GM12801 (cell line): Measurements from ENCODE around the gene ADCY6.

Experiments
- CTCF ChIP-seq: IDR thresholded peaks from one replicate; pipeline ENCODE4 v1.5.1; 2011; ENCODE audit warnings: control low read depth; ENCODE audit not compliant: insufficient read length; ENCODE audit errors: extremely low read depth

Gene ADCY6

GRCh38 chr12:48736456-48736855, 52.4 kb downstream of the ADCY6 start:
- TF ChIP-seq CTCF: no peak

GRCh38 chr12:48728807-48729206, 60.1 kb downstream of the ADCY6 start:
- no peak for TF ChIP-seq CTCF

- no peak for TF ChIP-seq CTCF
Measured at GRCh38 chr12:48717252-48717695, 71.6 kb downstream of the ADCY6 start.

GRCh38 chr12:48716493-48717251, 72.2 kb downstream of the ADCY6 start, which contains the start of gene CCNT1:
CCNT1 (minus strand) TSS chr12:48716707; CDS start chr12:48716675, 32 bp downstream.
- TF ChIP-seq CTCF: no peak
